HepG2 (cell line): ENCODE results near the gene KRT14. TPM values are rescaled to one million over a fixed set of nuclear protein-coding genes. Genes with fewer than 3 reads are reported as not detected.

ENCODE experiments used
- BRCA1 ChIP-seq: sonication (generic); formaldehyde crosslinking; IDR thresholded peaks from 2 replicates; pipeline ENCODE4 v1.4.0; 2020; ENCODE audit warnings: missing genetic modification reagents
- CCAR2 ChIP-seq: fragments of 200-400 bp; formaldehyde crosslinking; optimal IDR thresholded peaks from 2 replicates; pipeline ENCODE3; 2018; ENCODE audit warnings: low read depth, mild to moderate bottlenecking, low read length, moderate library complexity
- ETS1 ChIP-seq: sonication (generic); formaldehyde crosslinking; IDR thresholded peaks from 2 replicates; pipeline ENCODE4 v1.4.0; 2020; ENCODE audit warnings: missing genetic modification reagents
- ETV5 ChIP-seq: IDR thresholded peaks from 2 replicates; pipeline ENCODE4 v1.6.1; 2018; ENCODE audit warnings: missing biosample characterization, missing genetic modification reagents, inconsistent platforms, borderline replicate concordance
- FOSL2 ChIP-seq: sonication (generic); formaldehyde crosslinking; IDR thresholded peaks from 2 replicates; pipeline ENCODE4 v1.4.0; 2020; ENCODE audit warnings: missing genetic modification reagents
- FOXJ3 ChIP-seq: sonication (generic); formaldehyde crosslinking; IDR thresholded peaks from 2 replicates; pipeline ENCODE4 v1.4.0; 2020; ENCODE audit warnings: missing genetic modification reagents, mild to moderate bottlenecking, borderline replicate concordance
- HDAC2 ChIP-seq: sonication (generic); formaldehyde crosslinking; IDR thresholded peaks from 2 replicates; pipeline ENCODE4 v1.4.0; 2020; ENCODE audit warnings: missing genetic modification reagents
- IKZF4 ChIP-seq: sonication (generic); formaldehyde crosslinking; IDR thresholded peaks from 2 replicates; pipeline ENCODE4 v1.5.1; 2020; ENCODE audit warnings: borderline replicate concordance, mild to moderate bottlenecking, low read depth, missing genetic modification reagents; ENCODE audit errors: not compliant biosample characterization
- LBX2 ChIP-seq: sonication (generic); formaldehyde crosslinking; IDR thresholded peaks from 2 replicates; pipeline ENCODE4 v1.5.0; 2020; ENCODE audit warnings: missing genetic modification reagents, mild to moderate bottlenecking, borderline replicate concordance
- MIER2 ChIP-seq: IDR thresholded peaks from 2 replicates; pipeline ENCODE4 v1.6.1; 2016; ENCODE audit warnings: missing biosample characterization, missing genetic modification reagents
- MTA1 ChIP-seq: sonication (generic); formaldehyde crosslinking; IDR thresholded peaks from 2 replicates; pipeline ENCODE4 v1.4.0; 2020; ENCODE audit warnings: missing genetic modification reagents, mild to moderate bottlenecking, borderline replicate concordance
- NFATC3 ChIP-seq: sonication (generic); formaldehyde crosslinking; IDR thresholded peaks from 2 replicates; pipeline ENCODE4 v1.5.1; 2020; ENCODE audit warnings: mild to moderate bottlenecking, missing genetic modification reagents
- NKX3-1 ChIP-seq: sonication (generic); formaldehyde crosslinking; IDR thresholded peaks from 2 replicates; pipeline ENCODE4 v1.5.0; 2020; ENCODE audit warnings: missing genetic modification reagents
- NR0B2 ChIP-seq: sonication (generic); formaldehyde crosslinking; IDR thresholded peaks from 2 replicates; pipeline ENCODE4 v1.4.0; 2020; ENCODE audit warnings: mild to moderate bottlenecking, missing genetic modification reagents
- NR2F6 ChIP-seq, 2 experiments: IDR thresholded peaks; 2 replicates each; pipeline ENCODE4 v1.6.1; 2016; ENCODE audit warnings: antibody characterized with exemption in 1 of 2, mild to moderate bottlenecking in 1 of 2
- PAWR ChIP-seq: sonication (generic); formaldehyde crosslinking; IDR thresholded peaks from 2 replicates; pipeline ENCODE4 v1.4.0; 2020; ENCODE audit warnings: missing genetic modification reagents, mild to moderate bottlenecking, borderline replicate concordance
- PLSCR1 ChIP-seq: sonication (generic); formaldehyde crosslinking; IDR thresholded peaks from 2 replicates; pipeline ENCODE4 v1.5.0; 2020; ENCODE audit warnings: missing genetic modification reagents, mild to moderate bottlenecking, borderline replicate concordance
- SRY ChIP-seq: sonication (generic); formaldehyde crosslinking; IDR thresholded peaks from 2 replicates; pipeline ENCODE4 v1.8.0; 2022; ENCODE audit warnings: mild to moderate bottlenecking, missing genetic modification reagents
- THYN1 ChIP-seq: sonication (generic); formaldehyde crosslinking; IDR thresholded peaks from 2 replicates; pipeline ENCODE4 v1.8.1; 2023; ENCODE audit warnings: low read depth, mild to moderate bottlenecking, moderate library complexity, missing genetic modification reagents, borderline replicate concordance
- TIGD3 ChIP-seq: sonication (generic); formaldehyde crosslinking; IDR thresholded peaks from 2 replicates; pipeline ENCODE4 v1.5.1; 2020; ENCODE audit warnings: mild to moderate bottlenecking, missing genetic modification reagents, borderline replicate concordance
- ZFYVE20 ChIP-seq: sonication (generic); formaldehyde crosslinking; IDR thresholded peaks from 2 replicates; pipeline ENCODE4 v1.8.0; 2023; ENCODE audit warnings: low read depth, mild to moderate bottlenecking, moderate library complexity, missing genetic modification reagents, borderline replicate concordance
- ZNF44 ChIP-seq: sonication (generic); formaldehyde crosslinking; IDR thresholded peaks from 2 replicates; pipeline ENCODE4 v1.5.1; 2020; ENCODE audit warnings: mild to moderate bottlenecking, missing genetic modification reagents
- ZNF547 ChIP-seq: sonication (generic); formaldehyde crosslinking; IDR thresholded peaks from 2 replicates; pipeline ENCODE4 v1.5.1; 2020; ENCODE audit warnings: mild to moderate bottlenecking, missing genetic modification reagents
- ZNF569 ChIP-seq: sonication (generic); formaldehyde crosslinking; IDR thresholded peaks from 2 replicates; pipeline ENCODE4 v1.5.0; 2020; ENCODE audit warnings: mild to moderate bottlenecking, missing genetic modification reagents, moderate library complexity, borderline replicate concordance
- ZNF672 ChIP-seq: sonication (generic); formaldehyde crosslinking; IDR thresholded peaks from 2 replicates; pipeline ENCODE4 v1.8.1; 2022; ENCODE audit warnings: missing genetic modification reagents
- ZNF773 ChIP-seq: sonication (generic); formaldehyde crosslinking; IDR thresholded peaks from 2 replicates; pipeline ENCODE4 v1.4.0; 2020; ENCODE audit warnings: missing genetic modification reagents, borderline replicate concordance
- polyA plus RNA-seq, 8 experiments: library from polyadenylated mRNA; depleted of rRNA in 3 of 8; stranded (reverse) in 7 of 8; unstranded in 1 of 8; fragments of >200 nt; fragmentation: Illumina TruSeq in 4 of 8; extraction: Trizol in 4 of 8; gene quantifications; 2 replicates each; pipeline versions ENCODE4 v1.2.1 to v1.2.3, GENCODE V29; 2011 to 2016; ENCODE audit warnings: low read depth in 4 of 8, missing spikeins in 1 of 8, mixed read lengths in 1 of 8; ENCODE audit not compliant: insufficient read depth in 1 of 8
- total RNA-seq, 5 experiments: library from RNA; depleted of rRNA; stranded (reverse); fragments of >200 nt; fragmentation: Illumina TruSeq; extraction: Trizol; gene quantifications; 2 replicates each; pipeline ENCODE4 v1.2.3, GENCODE V29; 2016; ENCODE audit warnings: low read depth in 1 of 5

Gene KRT14
- total and polyA plus RNA-seq, 2 of the 13 experiments (the other 11 are each of a cell fraction or from before 2014, with no cell fraction given): 0.09 TPM; not detected in 1

- TF ChIP-seq NKX3-1 (no peak), ZNF773 (CRISPR knock-in tag) (no peak), FOSL2 (CRISPR knock-in tag) (peak; percentile 17; the same call in 1 of the 2 replicates), FOXJ3 (no peak), NR0B2 (CRISPR knock-in tag) (no peak), HDAC2 (no peak), NR2F6 (IDR thresholded peaks at IDR 0.05) (no peak), NR2F6 (CRISPR knock-in tag; IDR thresholded peaks at IDR 0.05) (no peak), ZNF44 (CRISPR knock-in tag) (no peak), ETS1 (CRISPR knock-in tag) (no peak), CCAR2 (no peak), ZFYVE20 (CRISPR knock-in tag) (no peak), BRCA1 (CRISPR knock-in tag) (no peak), IKZF4 (CRISPR knock-in tag) (peak; percentile 31), PAWR (CRISPR knock-in tag) (no peak), NFATC3 (no peak), ETV5 (CRISPR knock-in tag) (0 out of 2 replicates have a peak, but pooled peaks have one; percentile 22), PLSCR1 (CRISPR knock-in tag) (no peak), SRY (CRISPR knock-in tag) (no peak), THYN1 (CRISPR knock-in tag) (no peak), ZNF569 (CRISPR knock-in tag) (no peak), ZNF547 (CRISPR knock-in tag) (0 out of 2 replicates have a peak, but pooled peaks have one; percentile 63), LBX2 (no peak), MTA1 (CRISPR knock-in tag) (no peak), TIGD3 (no peak), ZNF672 (CRISPR knock-in tag) (no peak), MIER2 (CRISPR knock-in tag) (0 out of 2 replicates have a peak, but pooled peaks have one; percentile 36)
Measured at GRCh38 chr17:41579484-41580243, 7.0 kb downstream of the KRT14 start (continued).
